K562 (cell line): ENCODE data around the gene PXK. TPM values are rescaled to one million over a fixed set of nuclear protein-coding genes. Genes with fewer than 3 reads are reported as not detected.

Source experiments
- ATAC-seq: fragments of 200-7000 bp; cut with Tn5 transposase; 3 replicates; pipeline ENCODE4 v1.9.1; 2020; ENCODE audit warnings: moderate library complexity
- BruUV-seq: library from RNA; stranded (reverse); fragments of 400-500 nt; replicated peaks from 2 replicates; lab custom pipeline; 2021; lab: Mats Ljungman, UMichigan
- CTCF ChIA-PET: fragments of 300-600 bp; formaldehyde crosslinking; extraction: SDS; loops from one replicate; lab custom pipeline; 2021; ENCODE audit warnings: low intra/inter-chr PET ratio; lab: Yijun Ruan, JAX
- POLR2A ChIA-PET: fragments of 300-600, 350-650 bp; sonication (Branson Sonifier 250); formaldehyde crosslinking; extraction: SDS; loops from one replicate; lab custom pipeline; 2021; ENCODE audit warnings: antibody characterized with exemption, inconsistent platforms; lab: Yijun Ruan, JAX
- DNase-seq, 4 experiments: peaks; one replicate each; pipeline versions ENCODE4 v3.0.0 to v3.0.0-alpha.2; 2011 to 2018; ENCODE audit warnings: low spot score in 3 of 4, mixed read lengths in 3 of 4; ENCODE audit errors: extremely low read depth in 1 of 4
- FAIRE-seq: peaks from 2 replicates; lab custom pipeline; 2011; peaks lifted over from hg19 to GRCh38; lab: Jason Lieb, UNC
- H2AFZ ChIP-seq: 2 replicates; pipeline ENCODE4 v1.6.0; 2011; ENCODE audit warnings: low read depth, low read length, control low read depth, inconsistent platforms
- H3K27ac ChIP-seq: fragments of 200-600 bp; 3 replicates; pipeline ENCODE4 v1.8.0; 2011; ENCODE audit warnings: low read depth, mild to moderate bottlenecking, control low read depth, inconsistent platforms, low read length, moderate library complexity, mixed read lengths; ENCODE audit errors: extremely low read depth
- H3K27me3 ChIP-seq, 2 experiments: fragments of 300-600 bp in 1 of 2; 2 replicates in 1 of 2; 3 replicates in 1 of 2; pipeline versions ENCODE4 v1.6.0 to v1.8.0; 2011; ENCODE audit warnings: inconsistent platforms in 2 of 2, low read length in 2 of 2, mild to moderate bottlenecking in 1 of 2, mixed read lengths in 1 of 2, moderate library complexity in 1 of 2; ENCODE audit not compliant: control insufficient read depth in 2 of 2, insufficient read depth in 2 of 2
- H3K36me3 ChIP-seq: fragments of 300-600 bp; 3 replicates; pipeline ENCODE4 v1.8.0; 2011; ENCODE audit warnings: mild to moderate bottlenecking, low read length, inconsistent platforms; ENCODE audit not compliant: control insufficient read depth, insufficient read depth
- H3K4me1 ChIP-seq, 2 experiments: fragments of 200-600 bp in 1 of 2; replicated peaks in 1 of 2; 2 replicates in 1 of 2; 3 replicates in 1 of 2; pipeline versions ENCODE4 v1.5.1 to v1.8.0; 2011; ENCODE audit warnings: inconsistent platforms in 2 of 2, low read length in 2 of 2, mild to moderate bottlenecking in 1 of 2, mixed read lengths in 1 of 2, moderate library complexity in 1 of 2; ENCODE audit not compliant: control insufficient read depth in 2 of 2, insufficient read depth in 2 of 2
- H3K4me2 ChIP-seq: 2 replicates; pipeline ENCODE4 v1.6.1; 2011; ENCODE audit warnings: low read length, control low read depth, inconsistent platforms, mixed read lengths; ENCODE audit not compliant: insufficient read depth
- H3K4me3 ChIP-seq: fragments of 200-600 bp; sonication (generic), shearing (Covaris generic); 2 replicates; pipeline ENCODE4 v1.5.1; 2016; ENCODE audit warnings: control low read depth, inconsistent platforms
- H3K79me2 ChIP-seq: fragments of 200-600 bp; 3 replicates; pipeline ENCODE4 v1.8.0; 2011; ENCODE audit warnings: low read length, inconsistent platforms; ENCODE audit not compliant: control insufficient read depth, insufficient read depth
- H3K9ac ChIP-seq, 2 experiments: 2 replicates each; pipeline versions ENCODE4 v1.6.0 to v1.6.1; 2011; ENCODE audit warnings: low read depth in 2 of 2, low read length in 2 of 2, control low read depth in 1 of 2, inconsistent platforms in 1 of 2, mild to moderate bottlenecking in 1 of 2, mixed read lengths in 1 of 2; ENCODE audit not compliant: insufficient read depth in 1 of 2
- H3K9me1 ChIP-seq: one replicate; pipeline ENCODE4 v1.6.0; 2011; ENCODE audit warnings: inconsistent platforms, mild to moderate bottlenecking, low read length, moderate library complexity; ENCODE audit not compliant: control insufficient read depth, insufficient read depth
- H3K9me3 ChIP-seq: replicated peaks from 2 replicates; pipeline ENCODE4 v1.5.1; 2011; ENCODE audit warnings: low read depth, low read length, inconsistent platforms; ENCODE audit not compliant: control insufficient read depth, insufficient read depth
- H4K20me1 ChIP-seq: replicated peaks from 2 replicates; pipeline ENCODE4 v1.6.1; 2011; ENCODE audit warnings: low read length, inconsistent platforms, mixed read lengths; ENCODE audit not compliant: control insufficient read depth, insufficient read depth
- DPF2 ChIP-seq: fragments of 450-650 bp; IDR thresholded peaks from 2 replicates; pipeline ENCODE4 v1.6.1; 2016
- GATAD2A ChIP-seq: fragments of 450-650 bp; IDR thresholded peaks from 2 replicates; pipeline ENCODE4 v1.6.1; 2017
- HDAC3 ChIP-seq: fragments of 450-650 bp; IDR thresholded peaks from 2 replicates; pipeline ENCODE4 v1.6.1; 2018; ENCODE audit warnings: borderline replicate concordance, mild to moderate bottlenecking, moderate library complexity; ENCODE audit not compliant: partially characterized antibody
- HDAC6 ChIP-seq: IDR thresholded peaks from 2 replicates; pipeline ENCODE4 v1.6.1; 2012; ENCODE audit warnings: low read depth, mild to moderate bottlenecking, control low read depth, inconsistent platforms, low read length, moderate library complexity
- JUND ChIP-seq, 2 experiments: IDR thresholded peaks; 2 replicates in 1 of 2; 3 replicates in 1 of 2; pipeline ENCODE4 v1.6.1; 2011; ENCODE audit warnings: borderline replicate concordance in 2 of 2, low read depth in 2 of 2, low read length in 2 of 2, improper control_type of control experiment in 1 of 2, missing biosample characterization in 1 of 2, missing genetic modification characterization in 1 of 2, missing genetic modification reagents in 1 of 2
- KDM4B ChIP-seq, 2 experiments: fragments of 450-650 bp in 1 of 2; sonication (generic) in 1 of 2; IDR thresholded peaks; 2 replicates each; pipeline ENCODE4 v1.6.1; 2016 to 2017; ENCODE audit warnings: borderline replicate concordance in 2 of 2, antibody characterized with exemption in 1 of 2, low read depth in 1 of 2, mild to moderate bottlenecking in 1 of 2
- L3MBTL2 ChIP-seq: fragments of 450-650 bp; IDR thresholded peaks from 2 replicates; pipeline ENCODE4 v1.6.1; 2016; ENCODE audit warnings: mild to moderate bottlenecking, moderate library complexity
- MCM2 ChIP-seq: fragments of 450-650 bp; IDR thresholded peaks from 2 replicates; pipeline ENCODE4 v1.6.1; 2017; ENCODE audit warnings: low read depth, mild to moderate bottlenecking
- NCOA4 ChIP-seq: fragments of 450-650 bp; IDR thresholded peaks from 2 replicates; pipeline ENCODE4 v1.6.1; 2018; ENCODE audit warnings: mild to moderate bottlenecking; ENCODE audit not compliant: partially characterized antibody
- NFYB ChIP-seq: IDR thresholded peaks from 2 replicates; pipeline ENCODE4 v1.6.1; 2011; ENCODE audit warnings: mild to moderate bottlenecking, moderate library complexity; ENCODE audit not compliant: insufficient read length; ENCODE audit errors: extremely low read depth
- POLR3G ChIP-seq: IDR thresholded peaks from 2 replicates; pipeline ENCODE4 v1.6.1; 2011; ENCODE audit not compliant: insufficient read length, insufficient replicate concordance; ENCODE audit errors: extremely low read depth
- RHOXF2B ChIP-seq: fragments of 250-450 bp; sonication (Bioruptor Pico); conservative IDR thresholded peaks from 2 replicates; pipeline ENCODE4 v1.5.1; 2021
- ZNF354B ChIP-seq: fragments of 250-450 bp; sonication (Bioruptor Pico); IDR thresholded peaks from 2 replicates; pipeline ENCODE4 v1.4.0; 2020
- ZNF780A ChIP-seq: fragments of 250-450 bp; sonication (Bioruptor Pico); IDR thresholded peaks from 2 replicates; pipeline ENCODE4 v1.5.0; 2021; ENCODE audit warnings: mild to moderate bottlenecking
- WGBS: fragments of 100-300 bp; shearing (Covaris generic); methylation state at CpG from one replicate; pipeline ENCODE4 v1.1.6; 2016; ENCODE audit warnings: low coverage, mixed read lengths; ENCODE audit not compliant: insufficient coverage; ENCODE audit errors: missing lambda C conversion rate; 5-methylcytosine and 5-hydroxymethylcytosine counted together
- in situ Hi-C: fragments of 300-500 bp; cut with MboI; formaldehyde crosslinking; loops from 4 replicates; pipeline ENCODE4 v1.15.0; 2018; ENCODE audit warnings: inconsistent platforms, mixed read lengths
- intact Hi-C: fragments of 100-400 bp; cut with micrococcal nuclease; formaldehyde crosslinking; loops from 2 replicates; pipeline ENCODE4 v1.14.2; 2022
- polyA plus RNA-seq, 8 experiments: library from polyadenylated mRNA; depleted of rRNA in 4 of 8; stranded (reverse) in 5 of 8; unstranded in 3 of 8; fragments of >200 nt; fragmentation: Nextera tagmentation in 2 of 8; fragmentation: Illumina TruSeq in 1 of 8; extraction: Ambion mirVana in 2 of 8; extraction: Trizol in 1 of 8; gene quantifications; 2 replicates each; pipeline versions ENCODE4 v1.2.1 to v1.2.3, GENCODE V29; 2011 to 2014; ENCODE audit warnings: inconsistent platforms in 1 of 8, missing spikeins in 1 of 8
- total RNA-seq, 7 experiments: library from RNA; depleted of rRNA in 6 of 7; stranded (reverse); fragments of >200 nt in 6 of 7; fragmentation: Illumina TruSeq in 2 of 7; extraction: Trizol in 2 of 7; gene quantifications; 2 replicates each; pipeline versions ENCODE4 v1.2.1 to v1.2.3, GENCODE V29; 2011 to 2021; ENCODE audit warnings: low replicate concordance in 1 of 7
- TF ChIP-seq, protein P1 (sequence below): fragments of 450-650 bp; formaldehyde crosslinking; IDR thresholded peaks from 2 replicates; pipeline ENCODE4 v1.4.0; 2022; ENCODE audit warnings: missing genetic modification characterization

The PXK gene
- total and polyA plus RNA-seq, 9 of the 15 experiments (the other 6 are each of a cell fraction or from before 2014, with no cell fraction given) = 3.3 to 19.9 (median 11.3) TPM

DNA sequence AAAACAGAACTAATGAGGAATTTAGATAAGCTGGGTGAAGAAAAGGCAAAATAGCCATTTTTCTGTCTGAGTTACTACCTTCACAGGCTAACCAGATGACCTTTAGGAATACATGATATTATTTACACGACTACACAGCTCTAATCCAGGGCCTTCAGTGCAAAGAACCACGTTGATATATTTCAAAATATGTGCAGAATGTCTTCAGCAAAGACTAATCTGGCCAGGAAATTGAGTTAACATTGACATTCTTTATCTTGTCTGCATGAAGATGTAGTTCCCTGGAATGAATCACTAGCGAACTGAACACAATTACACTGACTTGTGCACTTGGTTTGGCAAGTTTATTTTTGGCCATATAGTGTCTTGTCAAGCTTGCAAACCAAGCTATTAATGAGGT lies 59.5 kb downstream of the PXK start:
- H3K9ac ChIP-seq = no peak overlapping the region
- WGBS = 33% methylated on average over 3 of the region's 3 CpGs
- BruUV-seq = no TSS peak
- H3K4me3 ChIP-seq = no peak overlapping the region
- H3K79me2 ChIP-seq = no peaks in the 10 kb centered on the region
- no peaks in the 10 kb centered on the region for H3K9me3 ChIP-seq
- peaks cover 11% of the 10 kb centered on the region; the same call in 2 of the 3 replicates for H3K36me3 ChIP-seq
- no peak for ATAC-seq
- TF ChIP-seq, protein P1, sequence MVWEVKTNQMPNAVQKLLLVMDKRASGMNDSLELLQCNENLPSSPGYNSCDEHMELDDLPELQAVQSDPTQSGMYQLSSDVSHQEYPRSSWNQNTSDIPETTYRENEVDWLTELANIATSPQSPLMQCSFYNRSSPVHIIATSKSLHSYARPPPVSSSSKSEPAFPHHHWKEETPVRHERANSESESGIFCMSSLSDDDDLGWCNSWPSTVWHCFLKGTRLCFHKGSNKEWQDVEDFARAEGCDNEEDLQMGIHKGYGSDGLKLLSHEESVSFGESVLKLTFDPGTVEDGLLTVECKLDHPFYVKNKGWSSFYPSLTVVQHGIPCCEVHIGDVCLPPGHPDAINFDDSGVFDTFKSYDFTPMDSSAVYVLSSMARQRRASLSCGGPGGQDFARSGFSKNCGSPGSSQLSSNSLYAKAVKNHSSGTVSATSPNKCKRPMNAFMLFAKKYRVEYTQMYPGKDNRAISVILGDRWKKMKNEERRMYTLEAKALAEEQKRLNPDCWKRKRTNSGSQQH = no peak
- no peak for TF ChIP-seq JUND (IDR thresholded peaks at IDR 0.05; ENCODE audit: borderline replicate concordance, low read depth, low read length)
- no peak for TF ChIP-seq JUND (tag; IDR thresholded peaks at IDR 0.05; ENCODE audit: borderline replicate concordance, low read depth, low read length)
- POLR2A ChIA-PET = interaction anchor here (0.7 kb wide), 1 partner anchor 16 kb away, joined by 3 read pairs; no protein-coding TSS in a partner anchor
- no peak overlapping the region for H3K4me2 ChIP-seq
- intact Hi-C loops = no loop called here
- in situ Hi-C loops = no loop called here
- H4K20me1 ChIP-seq = no peaks in the 10 kb centered on the region
- H3K4me1 ChIP-seq = no peaks in the 10 kb centered on the region; a peak in 1 of 5 replicates
- H3K9me1 ChIP-seq = no peaks in the 10 kb centered on the region
- H3K27ac ChIP-seq = no peak overlapping the region
- H2AFZ ChIP-seq = no peak overlapping the region
- no peak for FAIRE-seq
- H3K27me3 ChIP-seq = no peaks in the 10 kb centered on the region
- CTCF ChIA-PET = no interaction called here
- DNase-seq = no peak

DNA sequence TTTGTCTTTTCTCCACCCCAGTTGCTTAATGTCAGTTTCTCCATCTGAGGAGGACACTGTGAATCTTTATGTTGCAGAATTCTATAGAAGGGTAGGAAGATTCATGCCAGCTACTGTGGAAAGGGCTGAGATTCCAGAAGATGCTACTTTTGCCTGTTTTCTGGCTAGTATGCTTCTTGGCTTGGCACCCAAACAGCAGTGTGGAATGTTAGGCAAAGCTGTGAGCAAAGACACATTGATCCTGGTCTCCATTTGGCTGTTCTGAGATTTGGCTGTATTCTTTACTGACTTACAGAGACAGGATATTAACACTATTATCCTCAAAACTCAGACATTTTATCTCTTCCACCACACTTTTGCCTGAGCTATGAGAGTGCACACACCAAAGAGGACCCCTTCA lies 61.6 kb downstream of the PXK start:
- FAIRE-seq = no peak
- H4K20me1 ChIP-seq = no peaks in the 10 kb centered on the region
- no peaks in the 10 kb centered on the region for H3K9me1 ChIP-seq
- in situ Hi-C loops = no loop called here
- H3K27me3 ChIP-seq = no peaks in the 10 kb centered on the region
- ChIA-PET POLR2A (no interaction called here), CTCF (no interaction called here)
- H3K36me3 ChIP-seq = peaks cover 21% of the 10 kb centered on the region; the same call in 2 of the 3 replicates
- no peak for DNase-seq
- intact Hi-C loops = no loop called here
- no peaks in the 10 kb centered on the region for H3K4me1 ChIP-seq
- H2AFZ ChIP-seq = no peak overlapping the region
- no peaks in the 10 kb centered on the region for H3K79me2 ChIP-seq
- no peak overlapping the region for H3K4me2 ChIP-seq
- H3K9ac ChIP-seq = no peak overlapping the region
- no peak for ATAC-seq
- H3K27ac ChIP-seq = no peak overlapping the region
- no TSS peak for BruUV-seq
- no peak overlapping the region for H3K4me3 ChIP-seq
- no peaks in the 10 kb centered on the region for H3K9me3 ChIP-seq
- no peak for TF ChIP-seq ZNF780A (CRISPR knock-in tag)
- TF ChIP-seq MCM2 = no peak
- no peak for TF ChIP-seq KDM4B (IDR thresholded peaks at IDR 0.05; ENCODE audit: borderline replicate concordance in 2 of 2, low read depth in 1 of 2)
- no peak for TF ChIP-seq NFYB
- TF ChIP-seq L3MBTL2 = no peak
- no peak for TF ChIP-seq HDAC3
- no peak for TF ChIP-seq RHOXF2B (CRISPR knock-in tag)
- TF ChIP-seq DPF2 = no peak
- no peak for TF ChIP-seq ZNF354B (CRISPR knock-in tag)
- no peak for TF ChIP-seq HDAC6
- TF ChIP-seq NCOA4 = no peak
- TF ChIP-seq GATAD2A = no peak
- no peak for TF ChIP-seq POLR3G
